Stimulated activated CD4-positive, alpha-beta T cell treated with anti-CD3 and anti-CD28 coated beads, Interleukin-4, amount 100 ng/mL, for 48 hours (primary cell): ENCODE results near the gene CTBP2.

ENCODE experiments used
- DNase-seq, 2 donors: peaks; one replicate each; pipeline ENCODE4 v3.0.0-alpha.2; 2020; ENCODE audit warnings: low read depth in 2 of 2

CTBP2 gene

DNA sequence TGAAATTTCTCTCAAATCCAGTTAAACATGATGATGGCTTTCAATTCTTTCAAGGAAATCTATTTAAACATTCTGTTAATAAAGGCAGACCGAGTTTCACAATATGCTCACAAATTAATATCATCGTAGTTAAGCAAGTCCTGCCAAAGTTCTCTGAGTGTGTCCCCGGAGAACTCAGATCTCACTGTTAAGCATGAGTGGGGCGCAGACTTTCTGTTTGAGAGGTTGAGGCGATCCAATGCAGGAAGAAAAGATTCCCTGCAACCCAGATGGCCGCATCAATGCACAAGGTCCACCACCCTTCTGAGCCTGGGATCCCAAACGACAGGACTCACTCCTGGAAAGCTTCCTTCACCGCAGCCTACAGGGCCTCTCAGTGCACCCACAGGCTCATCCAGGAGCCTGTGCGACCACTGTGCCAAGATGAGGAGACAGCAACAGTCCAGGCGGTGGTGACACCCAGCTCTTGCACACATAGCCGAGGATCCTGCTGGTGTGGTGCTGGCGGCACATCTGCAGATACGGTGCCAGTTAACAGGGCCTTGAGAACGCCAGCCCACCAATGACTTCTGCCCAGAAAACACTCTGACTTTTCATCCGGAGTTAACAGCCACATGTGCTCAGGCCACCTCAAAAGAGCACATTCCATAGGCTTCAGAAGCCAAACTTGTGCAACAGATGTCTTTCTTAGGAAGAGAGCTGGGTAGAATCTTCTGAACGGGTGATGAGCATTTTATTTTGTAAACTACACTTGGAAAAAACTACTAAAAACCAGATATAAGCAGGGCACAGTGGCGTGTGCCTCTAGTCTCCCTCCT, 116.3 kb downstream of the CTBP2 start:
- DNase-seq = no peak

DNA sequence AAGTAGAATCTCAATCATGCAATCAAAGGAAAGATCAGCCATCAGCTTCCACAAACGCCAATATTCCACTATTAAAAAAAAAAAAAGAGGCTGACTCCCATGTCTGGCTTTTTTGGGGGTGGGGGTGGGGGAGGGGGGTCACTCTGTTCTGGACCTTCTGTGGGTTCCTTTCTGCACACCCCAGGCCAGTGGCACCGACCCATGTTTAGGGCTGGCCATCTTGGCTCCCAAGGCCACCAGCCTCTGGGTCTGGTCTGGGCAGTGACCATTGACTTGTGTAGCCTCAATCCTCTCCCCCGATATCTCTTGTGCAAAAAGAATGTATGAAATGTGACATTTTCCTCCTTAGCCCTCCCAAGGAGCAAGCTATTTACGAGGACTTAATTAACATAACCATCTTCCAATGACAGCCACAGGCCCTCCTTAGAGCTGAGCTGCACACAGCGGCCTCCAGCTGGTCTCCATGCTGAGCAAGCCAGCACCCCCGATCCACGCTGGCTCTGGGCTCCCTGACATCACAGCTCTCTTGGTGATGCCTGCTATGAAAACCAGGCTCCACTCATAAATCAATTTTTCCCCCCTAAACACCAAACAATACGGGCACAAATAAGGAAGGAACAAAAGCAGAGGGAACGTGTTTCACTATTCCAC, 118.4 kb downstream of the CTBP2 start:
- no peak for DNase-seq

GRCh38 chr10:125039354-125039769, 121.0 kb downstream of the CTBP2 start:
- DNase-seq = no peak

GRCh38 chr10:125038637-125039036, 121.7 kb downstream of the CTBP2 start:
- DNase-seq = no peak

GRCh38 chr10:125037145-125037877, 123.1 kb downstream of the CTBP2 start:
- no peak for DNase-seq

- DNase-seq = no peak
These were observed 124.6 kb downstream of the CTBP2 start for GRCh38 chr10:125035588-125036295.

GRCh38 chr10:125035136-125035535, 125.2 kb downstream of the CTBP2 start:
- DNase-seq = no peak

DNA sequence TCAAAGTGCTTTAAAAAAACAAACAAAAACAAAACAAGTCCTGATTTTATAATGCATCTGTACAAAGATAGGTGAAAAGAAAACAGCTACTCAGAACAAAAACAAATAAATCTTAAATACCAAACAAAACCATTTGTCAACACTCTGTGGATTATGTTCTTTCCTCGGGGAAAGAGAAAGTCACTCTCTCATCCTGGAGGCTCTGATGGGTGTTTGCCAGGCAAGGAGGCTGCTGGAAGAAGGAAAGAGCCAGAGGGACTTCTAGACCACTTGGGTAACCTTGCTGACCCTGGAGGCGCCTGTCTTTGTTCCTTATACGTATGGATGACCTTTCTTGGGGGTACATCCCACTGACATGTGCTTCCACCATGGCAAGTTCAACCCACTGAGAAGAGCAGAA, 125.7 kb downstream of the CTBP2 start:
- DNase-seq = no peak

DNA sequence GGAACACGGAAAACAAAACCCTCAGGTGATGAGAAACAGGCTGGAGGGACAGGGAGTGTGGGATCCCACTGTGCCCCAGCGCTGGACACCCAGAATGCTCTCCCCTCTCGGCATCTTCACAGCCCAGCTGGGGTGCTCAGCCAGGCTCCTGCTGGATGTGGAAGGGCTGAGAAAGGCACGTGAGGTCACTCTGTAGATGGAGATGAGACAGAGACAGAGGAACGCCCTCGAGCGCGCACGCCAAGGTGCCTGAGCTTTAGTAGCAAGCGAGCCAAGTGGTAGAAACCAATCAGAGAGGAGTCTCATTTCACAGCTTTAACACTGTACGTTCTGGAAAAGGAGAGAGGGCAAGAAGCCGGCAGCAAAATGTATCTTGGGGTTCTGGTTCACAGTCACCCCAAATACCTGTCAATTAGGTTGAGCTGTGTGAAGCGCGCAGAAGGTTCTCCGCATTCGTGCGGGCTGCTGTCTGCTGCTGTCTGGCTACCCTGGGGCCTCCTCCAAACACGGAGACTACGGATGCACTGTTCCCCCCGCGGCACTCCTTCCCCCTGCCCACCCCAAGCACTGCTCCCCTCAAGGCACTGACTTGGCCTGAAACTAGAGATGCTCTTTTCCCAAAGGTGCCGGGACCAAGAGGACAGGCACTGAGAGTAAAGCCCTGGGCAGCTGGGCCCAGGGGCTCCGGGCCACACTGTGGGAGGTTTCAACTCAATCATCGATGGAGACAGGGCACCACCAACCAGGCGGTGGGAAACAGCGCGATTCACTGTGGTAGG, 127.0 kb downstream of the CTBP2 start:
- DNase-seq = no peak

- DNase-seq = no peak
These were observed 127.8 kb downstream of the CTBP2 start for GRCh38 chr10:125032474-125033020.

- no peak for DNase-seq
These were observed 129.7 kb downstream of the CTBP2 start for GRCh38 chr10:125030567-125031197.

DNA sequence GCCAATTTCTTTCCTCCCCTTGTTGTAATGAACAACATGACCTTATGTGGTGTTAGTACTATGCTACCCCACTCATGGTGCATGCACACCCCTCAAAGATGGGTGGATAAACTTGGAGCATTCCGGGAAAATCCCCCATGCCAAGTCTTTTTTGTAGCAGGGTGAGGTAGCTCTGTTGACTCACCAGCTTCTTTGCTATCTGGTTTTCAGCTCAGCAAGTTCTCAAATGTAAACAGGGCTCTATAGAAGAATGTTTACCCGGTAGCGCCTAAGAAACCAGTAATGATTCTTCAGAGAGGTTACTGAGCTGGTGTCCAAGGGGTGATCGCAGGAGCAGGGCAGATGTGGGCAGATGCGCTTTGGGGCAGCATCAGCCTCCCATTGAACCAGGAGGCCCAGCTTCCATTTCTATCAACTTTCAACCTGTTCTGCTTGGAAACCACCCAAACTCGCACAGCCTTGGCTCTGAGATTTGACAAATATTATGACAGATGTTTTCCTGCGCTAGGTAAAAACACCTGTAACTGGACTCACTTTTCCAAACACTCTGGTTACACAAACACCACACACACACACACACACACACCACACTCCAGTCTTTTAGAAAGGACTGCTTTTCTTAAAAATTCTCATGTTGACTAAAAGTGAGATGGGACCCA, 130.7 kb downstream of the CTBP2 start:
- no peak for DNase-seq

- DNase-seq = no peak
These were observed 132.2 kb downstream of the CTBP2 start for GRCh38 chr10:125027871-125028869.

GRCh38 chr10:125026974-125027735, 133.2 kb downstream of the CTBP2 start:
- DNase-seq = no peak

GRCh38 chr10:125026036-125026931, 134.1 kb downstream of the CTBP2 start:
- no peak for DNase-seq

DNA sequence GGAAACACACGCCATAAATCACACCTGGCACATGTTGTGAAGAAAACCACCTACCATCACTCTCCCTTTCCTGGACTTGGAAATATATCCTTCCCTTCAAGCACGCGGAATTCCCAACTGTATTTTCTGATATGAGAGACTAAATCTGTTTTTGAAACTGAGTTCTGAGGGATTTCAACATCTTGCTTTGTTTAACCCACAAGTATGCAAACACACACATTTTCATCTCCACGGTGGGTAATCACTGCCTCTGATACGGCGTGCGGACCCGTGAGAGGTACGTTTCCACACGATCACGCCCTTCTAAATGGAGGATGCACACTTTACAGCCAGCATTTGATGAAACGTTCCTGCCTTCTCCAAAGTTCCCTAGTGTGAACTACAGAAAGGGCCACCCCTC, 135.0 kb downstream of the CTBP2 start:
- DNase-seq = no peak
